ENCODE measurements around the gene LGR6. TPM values are rescaled to one million over a fixed set of nuclear protein-coding genes. Genes with fewer than 3 reads are reported as not detected.
A peak's percentile ranks its signal among the peaks of the same experiment; 100 is the strongest.

Gene LGR6
- total RNA-seq, 1 donor from 2014 or later: 3.1 TPM

GRCh38 chr1:202161151-202162046 lies 32.2 kb upstream of the LGR6 start:
- Mint-ChIP-seq H3K27ac (peak overlapping the region; percentile 7), H3K4me3 (no peak overlapping the region), H3K9me3 (no peaks in the 10 kb centered on the region), H3K4me1 (peaks cover 34% of the 10 kb centered on the region), H3K36me3 (no peaks in the 10 kb centered on the region), H3K27me3 (ENCODE audit: low read depth) (no peaks in the 10 kb centered on the region)
- TF ChIP-seq, protein P1, sequence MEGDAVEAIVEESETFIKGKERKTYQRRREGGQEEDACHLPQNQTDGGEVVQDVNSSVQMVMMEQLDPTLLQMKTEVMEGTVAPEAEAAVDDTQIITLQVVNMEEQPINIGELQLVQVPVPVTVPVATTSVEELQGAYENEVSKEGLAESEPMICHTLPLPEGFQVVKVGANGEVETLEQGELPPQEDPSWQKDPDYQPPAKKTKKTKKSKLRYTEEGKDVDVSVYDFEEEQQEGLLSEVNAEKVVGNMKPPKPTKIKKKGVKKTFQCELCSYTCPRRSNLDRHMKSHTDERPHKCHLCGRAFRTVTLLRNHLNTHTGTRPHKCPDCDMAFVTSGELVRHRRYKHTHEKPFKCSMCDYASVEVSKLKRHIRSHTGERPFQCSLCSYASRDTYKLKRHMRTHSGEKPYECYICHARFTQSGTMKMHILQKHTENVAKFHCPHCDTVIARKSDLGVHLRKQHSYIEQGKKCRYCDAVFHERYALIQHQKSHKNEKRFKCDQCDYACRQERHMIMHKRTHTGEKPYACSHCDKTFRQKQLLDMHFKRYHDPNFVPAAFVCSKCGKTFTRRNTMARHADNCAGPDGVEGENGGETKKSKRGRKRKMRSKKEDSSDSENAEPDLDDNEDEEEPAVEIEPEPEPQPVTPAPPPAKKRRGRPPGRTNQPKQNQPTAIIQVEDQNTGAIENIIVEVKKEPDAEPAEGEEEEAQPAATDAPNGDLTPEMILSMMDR (IDR thresholded peaks at IDR 0.05; ENCODE audit: unreplicated experiment): no peak
- no peak for DNase-seq (ENCODE audit: low spot score in 2 of 2, unreplicated experiment in 2 of 2)

DNA sequence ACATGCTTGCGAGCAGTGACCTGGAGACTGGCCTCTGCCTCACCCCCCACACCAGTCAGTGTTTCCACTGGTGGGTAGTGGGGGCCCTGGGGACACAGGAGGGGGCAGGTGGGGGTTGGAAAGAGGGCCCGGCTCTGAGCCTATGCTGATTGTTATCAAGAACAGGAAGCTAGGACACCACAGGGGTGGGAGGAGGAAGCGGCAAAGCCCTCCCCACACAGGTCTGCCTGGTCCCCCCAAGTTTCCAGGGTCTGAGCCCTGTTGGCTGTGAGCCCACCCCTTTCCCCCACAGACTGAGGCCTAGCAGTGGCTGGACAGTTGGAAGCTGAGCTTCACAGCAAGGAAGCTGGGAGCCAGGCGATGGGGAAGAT lies 31.6 kb upstream of the LGR6 start:
- DNase-seq (ENCODE audit: low spot score in 2 of 2, unreplicated experiment in 2 of 2): no peak
- H3K36me3 Mint-ChIP-seq: no peaks in the 10 kb centered on the region
- no peak overlapping the region for H3K27ac Mint-ChIP-seq
- TF ChIP-seq, protein P1 (IDR thresholded peaks at IDR 0.05; ENCODE audit: unreplicated experiment): no peak
- H3K4me1 Mint-ChIP-seq: peaks cover 40% of the 10 kb centered on the region
- H3K9me3 Mint-ChIP-seq: no peaks in the 10 kb centered on the region
- H3K4me3 Mint-ChIP-seq: no peak overlapping the region
- H3K27me3 Mint-ChIP-seq (ENCODE audit: low read depth): no peaks in the 10 kb centered on the region

DNA sequence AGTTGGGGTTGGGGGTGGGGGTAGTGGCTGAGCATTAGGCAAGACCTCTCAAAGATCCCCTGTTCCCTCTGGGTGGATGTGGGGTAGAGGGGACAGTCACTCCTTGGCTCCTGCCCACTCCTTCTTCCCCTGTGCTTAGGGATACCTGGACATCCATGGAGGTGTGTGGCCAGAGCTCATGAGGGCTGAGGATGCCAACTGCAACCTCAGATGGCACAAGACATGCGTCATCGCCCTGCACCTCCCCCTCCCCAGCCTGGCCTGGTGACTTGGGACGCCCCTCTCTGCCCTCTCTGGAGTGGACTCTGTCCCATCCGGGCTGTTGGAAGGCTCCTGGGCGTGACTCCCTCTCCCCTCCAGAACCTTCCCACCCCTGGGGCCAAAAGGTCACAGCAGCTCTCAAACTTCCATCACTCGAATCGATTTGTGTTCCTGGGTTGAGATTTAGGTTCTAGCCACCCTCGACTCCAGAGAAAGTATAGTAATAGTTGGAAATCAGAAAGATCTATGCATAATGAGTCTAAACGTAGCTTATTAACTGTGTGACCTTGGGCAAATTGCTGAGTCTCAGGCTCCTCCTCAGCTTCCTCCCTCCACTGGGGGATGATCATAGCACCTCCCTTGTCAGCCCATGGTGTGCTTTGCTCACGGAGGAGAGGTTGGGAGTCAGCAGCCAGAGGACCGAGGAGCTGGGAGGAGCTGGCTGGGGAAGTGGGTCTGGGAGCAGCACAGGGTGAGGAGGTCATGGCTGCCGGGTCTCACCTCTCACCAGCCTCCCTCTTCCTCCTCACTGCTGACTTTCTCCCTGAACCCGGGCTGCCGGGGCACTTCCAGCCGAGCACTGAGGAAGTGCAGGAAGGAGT lies 30.9 kb upstream of the LGR6 start:
- Mint-ChIP-seq H3K9me3 (no peaks in the 10 kb centered on the region), H3K4me3 (no peak overlapping the region), H3K4me1 (peaks cover 46% of the 10 kb centered on the region), H3K27me3 (ENCODE audit: low read depth) (no peaks in the 10 kb centered on the region), H3K27ac (peak overlapping the region; percentile 72), H3K36me3 (no peaks in the 10 kb centered on the region)
- no peak for DNase-seq (ENCODE audit: low spot score in 2 of 2, unreplicated experiment in 2 of 2)
- TF ChIP-seq, protein P1 (IDR thresholded peaks at IDR 0.05; ENCODE audit: unreplicated experiment): no peak

DNA sequence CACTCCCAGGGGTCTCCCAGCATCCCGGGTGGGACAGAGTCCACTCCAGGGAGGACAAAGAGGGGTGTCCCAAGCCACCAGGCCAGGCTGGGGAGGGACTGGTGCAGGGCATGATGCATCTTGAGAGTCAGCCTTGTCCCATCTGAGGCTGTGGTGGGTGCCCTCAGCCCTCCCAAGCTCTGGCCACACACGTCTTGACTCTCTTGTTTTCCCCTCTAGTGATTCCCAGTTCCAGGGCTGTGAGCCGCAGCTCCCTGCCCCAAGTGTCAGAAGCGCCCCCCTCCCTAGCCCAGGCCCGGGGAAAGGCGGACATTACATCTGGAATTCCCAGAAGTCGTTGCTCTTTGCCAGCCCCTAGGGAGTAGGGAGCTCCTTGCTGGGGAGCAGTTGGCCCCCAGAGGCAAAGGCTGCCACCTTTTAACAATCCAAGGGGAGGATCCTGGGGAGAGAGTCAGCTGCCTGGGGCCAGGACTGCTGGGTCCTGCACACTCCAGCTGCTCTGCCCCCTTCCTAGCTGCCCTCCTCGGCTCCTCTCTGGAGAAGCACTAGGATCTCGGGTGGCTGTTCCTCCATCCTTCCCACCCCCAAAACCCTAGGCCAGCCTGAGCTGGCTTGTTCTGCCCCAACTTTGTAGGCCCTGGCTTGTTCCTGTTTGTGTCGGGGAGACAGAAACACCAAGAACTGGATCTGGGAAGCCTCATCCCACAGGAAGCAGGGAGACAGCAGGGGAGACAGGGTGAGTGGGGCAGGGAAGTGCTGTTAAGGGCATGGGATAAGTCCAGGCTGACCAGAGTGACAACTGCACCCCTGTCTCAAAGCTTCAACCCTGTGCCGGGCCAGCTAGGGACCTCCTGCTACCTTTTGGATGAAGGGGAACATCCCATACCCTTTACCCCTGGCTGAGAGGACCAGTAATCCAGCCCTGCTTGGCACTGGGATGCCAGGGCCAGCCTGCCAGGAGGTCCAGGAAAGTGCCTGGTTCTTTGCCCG lies 30.0 kb upstream of the LGR6 start:
- peak overlapping the region; percentile 43 for H3K27ac Mint-ChIP-seq
- DNase-seq (ENCODE audit: low spot score in 2 of 2, unreplicated experiment in 2 of 2): no peak
- H3K36me3 Mint-ChIP-seq: no peaks in the 10 kb centered on the region
- TF ChIP-seq, protein P1 (IDR thresholded peaks at IDR 0.05; ENCODE audit: unreplicated experiment): no peak
- H3K4me3 Mint-ChIP-seq: no peak overlapping the region
- H3K9me3 Mint-ChIP-seq: no peaks in the 10 kb centered on the region
- H3K27me3 Mint-ChIP-seq (ENCODE audit: low read depth): no peaks in the 10 kb centered on the region
- H3K4me1 Mint-ChIP-seq: peaks cover 55% of the 10 kb centered on the region

Data from mesothelial cell of epicardium (in vitro differentiated cells).